ENCODE results near the gene TRIM41.

TRIM41 gene

GRCh38 chr5:181231432-181231831 lies 8.4 kb downstream of the TRIM41 start:
- DNase-seq (ENCODE audit: low spot score) (no peak), FAIRE-seq (no peak)

- FAIRE-seq (no peak), DNase-seq (ENCODE audit: low spot score) (no peak)
Measured at GRCh38 chr5:181232593-181232992, 9.5 kb downstream of the TRIM41 start.

GRCh38 chr5:181233088-181233800 lies 10.2 kb downstream of the TRIM41 start:
- DNase-seq (ENCODE audit: low spot score): no peak
- FAIRE-seq: no peak

GRCh38 chr5:181233801-181234454 lies 10.8 kb downstream of the TRIM41 start:
- FAIRE-seq (no peak), DNase-seq (ENCODE audit: low spot score) (no peak)

- FAIRE-seq (no peak), DNase-seq (ENCODE audit: low spot score) (no peak)
Measured at GRCh38 chr5:181234455-181235306, 11.6 kb downstream of the TRIM41 start.

- FAIRE-seq (no peak), DNase-seq (ENCODE audit: low spot score) (no peak)
Measured at GRCh38 chr5:181235323-181235688, 12.2 kb downstream of the TRIM41 start.

- FAIRE-seq: no peak
- no peak for DNase-seq (ENCODE audit: low spot score)
Measured at GRCh38 chr5:181235689-181236366, 12.7 kb downstream of the TRIM41 start.

- no peak for FAIRE-seq
- DNase-seq (ENCODE audit: low spot score): no peak
Measured at GRCh38 chr5:181236471-181236870, 13.4 kb downstream of the TRIM41 start.

- DNase-seq (ENCODE audit: low spot score) (no peak), FAIRE-seq (no peak)
Measured at GRCh38 chr5:181236954-181237641, 14.0 kb downstream of the TRIM41 start.

GRCh38 chr5:181237729-181238385 lies 14.8 kb downstream of the TRIM41 start:
- no peak for DNase-seq (ENCODE audit: low spot score)
- FAIRE-seq: no peak

GRCh38 chr5:181239062-181239663 lies 16.1 kb downstream of the TRIM41 start:
- no peak for DNase-seq (ENCODE audit: low spot score)

GRCh38 chr5:181241393-181241975 lies 18.4 kb downstream of the TRIM41 start:
- FAIRE-seq: no peak
- no peak for DNase-seq (ENCODE audit: low spot score)

More at GRCh38 chr5:181239062-181239663, 16.1 kb downstream of the TRIM41 start:
- no peak for FAIRE-seq

- DNase-seq (ENCODE audit: low spot score) (no peak), FAIRE-seq (no peak)
Measured at GRCh38 chr5:181242031-181242451, 19.0 kb downstream of the TRIM41 start.

GRCh38 chr5:181243018-181243563 lies 20.0 kb downstream of the TRIM41 start:
- no peak for DNase-seq (ENCODE audit: low spot score)

GRCh38 chr5:181243564-181244343 lies 20.7 kb downstream of the TRIM41 start, which contains the start of gene RACK1:
Gene RACK1 (minus strand): TSS chr5:181243906. CDS start chr5:181243800, 106 bp downstream.
- DNase-seq (ENCODE audit: low spot score) (peak; percentile 80), FAIRE-seq (no peak)

More at GRCh38 chr5:181243018-181243563, 20.0 kb downstream of the TRIM41 start:
- no peak for FAIRE-seq

- FAIRE-seq (no peak), DNase-seq (ENCODE audit: low spot score) (no peak)
Measured at GRCh38 chr5:181245427-181246275, 22.6 kb downstream of the TRIM41 start.

GRCh38 chr5:181246276-181247049 lies 23.4 kb downstream of the TRIM41 start:
- FAIRE-seq (no peak), DNase-seq (ENCODE audit: low spot score) (peak; percentile 93)
